NCI-H510A treated with DMSO at 0.1 percent for 48 hours (cell line): ENCODE measurements around the gene CDH16.

Experiments
- DNase-seq: peaks from one replicate; lab custom pipeline; 2025; lab: John Stamatoyannopoulos, UW

Gene CDH16

DNA sequence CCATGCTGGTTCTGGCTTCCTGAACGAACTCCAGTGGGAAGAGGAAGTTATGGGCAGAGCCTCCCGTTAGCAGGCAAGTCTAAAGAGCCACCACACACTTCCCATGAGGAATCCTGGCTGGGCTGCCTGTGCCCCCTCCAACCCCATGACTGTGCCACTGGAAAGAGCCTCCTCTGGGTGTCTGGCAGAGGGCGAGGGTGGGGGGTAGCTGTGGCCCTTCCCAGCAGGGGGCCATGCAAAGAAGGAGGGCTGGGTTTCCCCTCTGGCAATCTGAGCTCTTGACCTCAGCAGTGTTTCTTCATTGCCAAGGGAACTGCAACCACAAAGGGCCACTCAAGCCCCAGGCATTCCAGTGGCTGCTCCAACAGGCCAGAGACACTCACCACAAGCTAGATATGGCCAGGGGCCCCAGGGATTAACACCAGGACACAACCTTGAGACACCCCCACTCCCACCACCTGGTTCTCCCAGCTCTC is 8.3 kb upstream of the CDH16 start:
- DNase-seq: no peak

DNA sequence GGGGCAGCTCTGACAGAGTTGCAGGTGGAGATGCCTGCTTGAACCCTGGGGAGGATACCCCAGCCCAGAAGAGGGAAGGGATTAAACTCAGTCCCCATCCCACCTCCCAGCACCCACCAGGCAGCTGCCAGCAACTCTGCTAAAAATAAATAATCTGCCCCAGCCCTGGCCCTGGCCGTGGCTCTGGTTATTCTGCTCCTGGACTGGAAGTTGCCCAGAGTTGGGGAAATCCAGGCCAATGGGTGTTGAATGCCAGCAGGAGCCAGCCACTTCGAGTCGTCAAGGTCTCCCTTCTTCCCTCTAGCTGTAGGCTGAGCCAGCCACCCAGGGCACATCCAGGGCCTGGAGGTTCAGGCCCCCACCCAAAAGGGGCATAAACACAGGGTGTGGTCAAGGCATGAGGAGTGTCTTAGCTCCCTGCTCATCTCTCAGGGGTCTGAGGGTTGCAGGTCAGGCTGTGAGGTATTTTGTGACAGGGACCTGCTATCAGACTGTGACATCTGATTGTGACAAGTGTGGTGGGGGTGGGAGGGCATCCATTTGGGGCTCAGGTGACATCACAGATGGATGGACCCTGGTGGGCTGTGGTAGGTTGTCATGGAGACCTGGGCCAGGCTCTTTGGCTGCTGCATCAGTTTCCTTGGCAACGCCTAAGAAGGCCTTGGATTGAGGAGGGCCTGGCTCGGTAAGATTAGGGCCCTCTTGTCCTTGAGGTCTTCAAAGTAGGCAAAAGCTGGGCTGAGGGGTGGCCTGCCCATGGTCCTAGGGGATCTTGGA is 7.7 kb upstream of the CDH16 start:
- DNase-seq: no peak

DNA sequence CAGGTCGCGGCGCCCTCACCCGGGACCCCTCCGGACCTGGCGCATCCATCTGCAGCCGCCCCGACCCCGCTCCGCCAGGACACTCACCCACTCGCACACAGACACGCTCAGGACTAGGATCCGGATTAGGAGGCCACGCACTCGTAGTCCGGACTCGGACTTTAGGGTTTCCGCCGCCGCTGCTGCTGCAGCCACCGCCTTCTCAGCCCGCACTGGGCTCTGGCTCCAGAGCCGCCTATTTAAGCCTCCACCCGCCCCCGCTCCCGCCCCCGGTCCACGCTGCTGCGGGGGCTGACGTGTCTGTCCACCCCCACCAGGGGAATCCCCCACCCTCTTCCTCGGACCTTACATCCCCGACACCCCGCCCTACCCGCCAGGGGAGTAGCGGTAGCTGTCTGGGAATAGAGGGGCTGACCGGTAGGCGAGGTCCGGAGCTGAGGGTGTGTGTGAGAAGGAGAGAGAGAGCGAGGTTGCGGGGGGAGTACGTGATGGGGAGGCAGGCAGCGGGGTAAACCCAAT is 6.7 kb upstream of the CDH16 start, which contains the start of gene RRAD:
RRAD (minus strand) TSS at position 214 of the 519 bp plus-strand sequence. CDS start 356 bp downstream, outside the sequence.
- no peak for DNase-seq

DNA sequence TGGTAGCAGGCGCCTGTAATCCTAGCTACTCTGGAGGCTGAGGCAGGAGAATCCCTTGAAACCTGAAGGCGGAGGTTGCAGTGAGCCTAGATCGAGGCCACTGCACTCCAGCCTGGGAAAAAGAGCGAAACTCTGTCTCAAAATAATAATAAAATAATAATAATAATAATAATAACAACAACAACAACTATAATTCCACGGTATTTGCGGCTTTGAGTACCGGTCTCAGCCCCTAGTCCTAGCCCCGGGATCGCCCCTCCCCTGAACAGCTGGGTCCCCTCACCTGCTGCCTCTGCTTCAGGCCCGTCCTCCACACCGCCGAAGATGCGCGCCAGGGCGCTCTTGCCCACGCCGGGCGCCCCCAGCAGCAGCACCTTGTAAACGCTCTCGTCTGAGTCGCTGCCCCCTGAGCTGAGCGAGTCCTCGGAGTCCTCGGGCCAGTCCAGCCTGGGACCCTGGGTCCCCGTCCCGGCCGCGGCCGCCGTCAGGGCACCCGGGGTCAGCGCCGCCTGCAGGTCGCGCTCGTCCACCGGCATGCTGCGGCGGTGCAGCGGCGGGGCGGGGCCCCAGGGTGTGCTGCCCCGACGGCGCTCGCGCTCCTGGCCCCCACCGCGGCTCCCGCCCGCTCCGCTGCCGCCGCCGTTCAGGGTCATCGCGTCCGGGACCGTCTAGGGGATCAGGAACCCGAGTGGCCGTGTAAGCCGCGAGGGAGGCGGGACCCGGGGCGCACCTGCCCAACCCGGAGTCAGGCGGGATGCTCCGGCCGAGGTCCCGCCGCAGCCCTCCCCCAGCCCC is 6.0 kb upstream of the CDH16 start:
- no peak for DNase-seq

DNA sequence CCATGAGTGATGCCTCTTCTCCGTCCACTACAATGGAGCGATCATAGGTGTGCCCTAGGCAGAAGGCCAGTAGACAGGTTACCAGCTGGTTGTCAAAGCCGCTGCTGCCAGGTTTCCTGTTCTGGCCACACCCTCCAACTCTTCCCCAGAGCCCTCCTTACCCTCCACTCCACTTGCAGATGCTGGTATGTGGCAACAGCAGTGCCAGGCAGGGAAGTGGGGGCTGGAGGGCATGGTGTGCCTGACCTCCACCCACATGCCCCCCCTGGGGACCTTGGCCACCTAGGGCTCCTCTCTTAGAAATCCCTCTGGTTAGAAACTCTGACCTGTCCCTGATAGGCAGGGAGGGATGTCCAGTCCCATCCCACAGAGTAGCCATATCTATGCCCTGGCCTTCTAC is 5.2 kb upstream of the CDH16 start:
- DNase-seq: no peak

DNA sequence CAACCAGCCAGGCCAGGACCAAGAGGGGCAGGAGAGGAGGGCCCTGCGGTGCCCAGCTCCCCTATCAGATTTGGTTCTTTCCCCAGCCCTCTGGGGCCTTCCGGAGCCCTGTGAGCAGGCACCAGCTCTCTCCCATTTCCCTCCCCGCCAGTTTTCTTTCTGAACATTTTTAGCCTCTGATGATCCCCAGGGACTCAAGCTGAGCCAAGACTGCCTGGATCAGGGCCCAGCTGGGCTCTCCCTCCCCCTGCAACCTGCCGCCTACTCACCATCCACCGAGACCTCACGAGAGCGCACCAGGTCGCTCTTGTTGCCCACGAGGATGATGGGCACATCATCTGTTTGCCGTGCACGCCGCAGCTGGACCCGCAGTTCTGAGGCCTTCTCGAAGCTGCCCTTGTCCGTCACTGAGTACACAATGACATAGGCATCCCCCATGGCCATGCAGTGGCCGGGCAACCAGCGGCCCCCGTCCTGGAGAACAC is 4.6 kb upstream of the CDH16 start:
- DNase-seq: no peak

DNA sequence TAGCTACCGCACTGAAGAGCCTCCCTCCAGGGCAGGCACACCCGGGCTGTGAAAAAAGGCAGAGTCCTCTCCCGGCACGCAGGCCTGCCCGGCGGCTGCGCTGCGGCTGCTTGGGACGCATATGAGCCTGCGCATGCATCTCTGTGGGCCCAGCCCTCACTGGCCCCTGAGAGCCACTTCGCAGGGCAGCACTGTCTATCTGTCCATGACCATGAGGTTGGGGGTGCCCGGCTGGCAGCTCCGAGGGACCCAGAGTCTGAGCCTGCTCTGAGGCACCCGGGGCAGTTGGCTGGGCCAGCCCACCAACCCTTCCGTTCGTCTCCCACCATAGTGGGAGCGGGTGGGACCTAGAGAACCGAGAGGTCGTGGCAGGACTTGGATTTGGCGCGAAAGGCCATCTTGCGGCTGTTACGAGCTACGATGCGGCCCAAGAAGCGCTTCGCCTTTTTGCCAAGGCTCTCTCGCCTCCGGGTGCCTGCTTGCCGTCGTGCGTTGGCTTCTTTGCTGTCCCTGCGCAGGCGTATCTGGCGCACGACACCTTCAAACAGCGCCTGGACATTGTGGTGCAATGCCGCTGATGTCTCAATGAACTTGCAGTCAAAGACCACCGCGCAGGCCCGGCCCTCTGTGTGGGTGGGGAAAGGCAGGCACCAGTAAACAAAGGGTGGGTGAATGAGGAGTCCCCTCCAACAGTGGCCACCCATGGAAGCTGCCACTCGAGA is 3.2 kb upstream of the CDH16 start:
- no peak for DNase-seq

DNA sequence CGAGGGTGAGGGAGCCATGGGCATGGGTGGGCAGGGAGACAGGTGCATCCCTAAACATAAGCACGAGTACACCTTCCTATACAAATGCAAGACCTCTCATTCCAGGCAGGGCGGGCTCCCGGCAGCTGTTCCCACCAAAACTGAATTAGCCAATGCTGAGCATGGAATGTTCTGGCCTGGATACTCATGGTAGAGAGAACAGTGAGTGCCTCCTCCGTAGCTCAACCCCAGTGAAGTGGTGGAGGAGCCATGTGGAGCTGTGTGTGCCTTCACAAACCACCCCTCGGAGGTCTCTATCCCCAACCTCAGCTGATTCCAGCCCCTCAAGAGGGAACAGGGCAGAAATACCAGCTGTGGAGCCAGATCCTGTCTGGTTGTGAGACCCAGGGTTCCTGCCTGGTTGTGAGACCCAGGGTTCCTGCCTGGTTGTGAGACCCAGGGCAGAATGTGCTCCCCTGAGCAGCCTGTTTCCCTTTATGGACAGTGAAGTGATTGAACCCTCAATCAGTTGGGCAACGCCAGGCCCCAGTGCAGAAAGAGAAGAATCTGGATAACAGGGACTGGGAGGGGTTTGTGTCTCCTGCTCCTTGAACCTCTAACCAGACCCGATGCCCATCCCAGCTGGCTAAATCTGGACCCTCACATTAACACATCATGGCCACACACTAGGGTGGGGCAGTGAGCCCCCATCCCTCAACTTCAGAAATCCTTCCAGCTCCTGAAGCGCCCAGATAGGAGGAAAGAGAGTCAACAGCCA is 2.4 kb upstream of the CDH16 start:
- no peak for DNase-seq

DNA sequence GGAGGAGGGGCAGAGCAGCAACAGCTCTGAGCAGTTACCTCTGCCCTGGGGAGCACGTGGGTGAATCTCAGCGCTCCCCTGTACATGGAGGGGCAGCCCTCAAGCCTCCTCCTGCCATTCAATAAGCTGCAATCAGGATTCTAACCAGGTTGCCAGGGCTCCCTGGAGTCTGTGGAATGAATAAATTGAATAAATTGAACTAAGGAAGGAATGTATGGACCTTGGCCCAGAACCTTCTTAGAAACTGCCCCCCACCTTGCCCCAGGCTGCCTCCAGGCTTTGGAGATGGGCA is 1.6 kb upstream of the CDH16 start:
- no peak for DNase-seq

DNA sequence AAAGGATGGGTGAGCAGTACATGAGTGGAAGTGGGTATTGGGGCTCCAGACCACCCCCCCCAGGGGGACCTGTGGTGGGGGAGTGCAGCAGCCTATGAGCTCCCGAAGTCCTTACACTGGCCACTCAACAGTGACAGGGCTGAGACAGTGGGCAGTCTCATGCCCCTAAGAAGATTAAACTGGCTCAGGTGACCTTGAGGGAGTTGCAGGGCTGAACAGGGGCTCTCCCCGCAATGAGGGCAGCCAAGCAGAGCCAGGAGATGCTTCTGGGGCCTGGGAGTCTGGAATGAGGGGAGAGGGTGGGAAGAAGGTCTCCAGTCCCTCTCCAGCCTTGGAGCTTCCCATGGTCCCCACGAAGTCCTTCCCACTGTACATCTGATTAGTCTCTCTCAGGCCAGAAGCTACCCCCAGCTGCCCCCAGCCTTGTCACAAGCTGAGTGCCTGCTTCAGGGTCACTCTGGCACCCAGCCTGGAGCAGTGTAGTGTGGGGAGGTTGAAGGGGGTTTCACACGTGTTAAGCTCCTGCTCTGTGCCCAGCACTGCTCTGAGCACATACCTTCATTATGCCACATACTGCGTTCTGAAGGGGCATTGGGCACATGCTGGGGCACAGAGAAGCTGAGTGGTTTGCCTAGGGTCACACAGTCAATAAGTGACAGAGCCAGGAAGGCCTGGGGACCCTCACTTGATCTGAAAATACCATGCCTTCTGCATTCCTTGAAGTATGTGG is 1.0 kb upstream of the CDH16 start:
- DNase-seq: no peak

DNA sequence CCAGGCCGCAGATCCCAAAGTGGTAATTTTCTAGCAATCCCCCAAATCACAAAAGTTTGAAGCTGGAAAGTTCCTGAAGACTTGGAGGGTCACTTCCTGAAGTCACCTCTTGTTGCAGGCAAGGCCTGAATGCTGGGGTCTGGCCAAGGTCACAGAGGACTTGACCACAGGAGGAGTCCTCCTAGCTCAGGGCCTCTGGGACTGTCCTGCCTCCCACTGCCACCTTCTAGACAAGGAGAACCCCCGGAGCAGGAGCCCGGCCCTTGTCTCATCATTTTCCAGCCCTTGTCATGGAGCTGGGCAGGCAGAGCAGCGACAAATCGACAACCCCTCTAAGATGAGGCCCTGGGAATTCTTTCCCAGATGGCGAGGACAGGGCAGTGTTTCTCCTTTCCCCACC is 330 bp downstream of the CDH16 start:
- DNase-seq: no peak

DNA sequence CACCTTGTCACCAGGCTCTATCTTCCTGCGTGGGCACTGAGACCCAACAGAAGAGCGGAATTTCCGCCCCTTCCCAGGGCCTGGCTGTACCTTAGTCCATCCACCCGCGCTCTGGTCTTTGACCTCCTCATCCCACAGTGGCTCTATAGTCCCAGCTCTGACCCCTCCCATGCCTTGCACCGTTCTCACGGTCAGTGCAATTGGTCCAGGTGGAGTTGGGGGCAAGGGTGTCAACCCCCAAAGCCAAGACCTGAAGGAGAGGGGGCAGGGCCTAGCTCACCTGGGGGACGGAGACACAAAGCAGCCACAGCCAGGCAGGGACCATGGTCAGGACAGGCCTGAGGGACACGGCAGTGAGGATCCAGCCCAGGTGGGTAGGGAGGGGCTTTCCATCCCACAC is 944 bp downstream of the CDH16 start:
- no peak for DNase-seq

DNA sequence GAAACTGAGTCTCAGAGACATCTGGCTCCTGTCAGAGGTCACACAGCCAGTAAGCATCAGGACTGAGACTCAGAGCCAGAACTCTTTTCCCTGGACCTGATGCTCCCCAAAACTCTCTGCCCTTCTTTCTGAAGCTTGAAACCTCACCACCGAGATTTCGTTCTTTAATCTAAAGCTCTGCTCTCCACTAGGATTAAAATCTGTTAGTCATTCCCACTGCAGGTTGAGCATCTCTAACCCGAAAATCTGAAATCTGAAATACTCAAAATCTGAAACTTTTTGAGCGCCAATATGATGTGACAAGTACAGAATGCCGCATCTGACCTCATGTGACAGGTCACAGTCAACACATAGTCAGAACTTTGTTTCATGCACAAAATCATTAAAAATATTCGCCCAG is 2.2 kb downstream of the CDH16 start:
- no peak for DNase-seq

DNA sequence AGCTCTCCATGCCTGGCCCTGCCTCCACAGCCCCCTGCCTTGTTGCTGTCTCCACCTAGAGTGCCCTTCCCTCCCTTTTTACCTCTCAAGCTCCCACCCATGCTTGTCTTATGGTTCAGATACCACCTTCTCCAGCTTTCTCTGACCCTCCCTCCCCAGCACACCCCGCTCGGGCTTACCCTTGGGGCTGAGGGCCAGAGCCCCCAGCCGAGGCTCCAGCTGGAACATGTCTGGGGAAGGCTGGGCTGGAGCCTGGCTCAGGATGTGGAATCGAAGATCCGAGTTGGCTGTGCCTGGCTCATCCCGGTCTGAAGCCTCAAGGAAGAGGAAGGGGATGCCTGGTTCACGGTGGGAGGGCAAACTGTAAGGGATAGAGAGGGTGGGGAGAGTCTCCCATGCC is 3.6 kb downstream of the CDH16 start:
- no peak for DNase-seq

DNA sequence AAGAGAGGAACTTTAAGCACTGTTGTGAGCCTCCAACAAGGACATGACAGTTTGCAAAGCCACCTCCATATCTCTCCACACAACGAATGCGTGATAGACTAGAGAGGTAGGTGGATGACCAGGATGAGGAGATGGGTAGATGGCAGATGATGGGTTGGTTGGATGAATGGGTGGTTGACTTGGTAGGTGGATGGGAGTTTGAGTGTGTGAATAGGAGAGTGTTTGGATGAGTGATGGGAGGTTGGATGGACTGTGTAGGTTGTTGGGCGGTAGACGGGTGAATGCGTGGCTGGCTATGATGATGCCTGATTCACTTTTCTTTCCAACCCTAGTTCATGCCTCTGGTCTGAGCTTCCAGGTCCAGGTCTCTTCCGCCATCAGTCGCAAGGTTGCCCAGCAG is 4.1 kb downstream of the CDH16 start:
- no peak for DNase-seq

DNA sequence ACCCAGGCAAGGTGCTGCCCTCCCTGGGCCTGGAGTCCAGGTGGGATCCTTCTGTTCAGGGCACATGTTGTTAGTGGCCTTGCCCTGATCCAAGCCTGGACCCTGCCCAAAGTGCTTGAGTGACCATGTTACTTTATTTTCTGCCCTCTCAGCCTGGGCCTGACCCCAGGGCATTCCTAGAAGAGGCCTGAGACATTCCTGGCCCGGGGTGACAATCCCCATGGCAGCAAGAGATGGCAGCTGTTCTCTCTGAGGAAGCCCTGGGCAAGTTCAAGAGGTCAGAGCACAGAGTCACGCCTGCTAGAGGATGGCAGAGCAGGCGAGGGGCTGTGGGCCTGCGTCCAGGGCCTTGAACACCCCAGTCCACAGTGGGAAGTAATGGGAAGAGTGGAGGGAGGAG is 5.0 kb downstream of the CDH16 start:
- no peak for DNase-seq

DNA sequence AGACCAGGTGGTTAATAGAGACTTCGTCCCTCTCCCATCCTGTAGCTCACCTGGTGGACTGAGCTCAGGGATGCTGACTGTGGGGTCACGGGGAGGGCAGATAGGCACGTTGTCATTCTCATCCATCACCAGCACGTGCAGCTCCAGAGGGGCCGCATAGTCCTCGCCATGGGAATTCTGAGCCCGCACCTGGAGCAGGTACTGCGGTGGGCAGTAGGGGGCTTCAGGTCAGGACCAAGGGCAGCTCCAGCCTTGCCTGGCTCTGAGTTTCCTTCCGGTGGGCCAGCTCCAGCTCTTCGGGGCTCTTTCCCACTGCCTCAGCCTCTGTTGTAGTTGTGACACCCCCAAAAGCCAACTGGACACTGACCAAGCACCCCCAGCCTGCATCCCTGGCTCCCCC is 5.6 kb downstream of the CDH16 start:
- DNase-seq: no peak

DNA sequence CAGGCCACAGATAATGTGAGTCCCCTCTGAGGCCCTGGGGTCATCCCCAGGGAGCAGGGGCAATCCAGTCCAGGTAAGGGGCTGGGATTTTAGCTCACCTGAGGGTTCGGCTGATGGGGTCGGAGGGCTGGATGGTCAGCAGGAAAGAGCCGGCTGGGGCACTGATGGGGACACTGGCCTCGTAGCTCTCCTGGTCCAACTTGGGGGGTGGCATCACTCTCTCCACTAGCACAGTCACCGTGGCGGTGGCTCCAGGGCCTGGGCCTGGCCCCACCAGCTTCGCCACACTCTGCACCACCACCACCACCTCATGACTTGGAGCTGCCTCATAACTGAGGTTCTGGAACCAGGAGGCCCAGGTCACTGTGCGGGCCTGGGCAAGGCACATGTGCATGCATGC is 6.9 kb downstream of the CDH16 start:
- no peak for DNase-seq

DNA sequence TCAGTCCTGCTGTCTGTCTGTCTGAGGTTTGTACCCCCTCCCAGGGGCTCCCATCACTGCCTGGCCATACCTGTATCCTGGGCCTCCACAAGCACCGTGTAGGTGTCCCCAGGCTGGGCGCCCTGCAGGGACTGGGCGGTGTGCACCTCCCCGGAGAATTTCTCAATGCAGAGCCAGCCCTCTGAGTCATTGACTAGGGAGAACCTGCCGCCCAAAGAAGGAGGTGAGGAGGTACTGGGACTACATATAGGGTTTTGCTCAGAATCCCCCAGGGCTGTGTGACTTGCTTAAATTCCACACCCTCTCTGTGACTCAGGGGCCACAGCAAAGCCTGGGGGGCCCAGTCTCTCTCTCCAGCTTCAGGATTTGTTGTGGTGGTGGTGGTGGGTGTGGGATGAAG is 7.6 kb downstream of the CDH16 start:
- DNase-seq: no peak

DNA sequence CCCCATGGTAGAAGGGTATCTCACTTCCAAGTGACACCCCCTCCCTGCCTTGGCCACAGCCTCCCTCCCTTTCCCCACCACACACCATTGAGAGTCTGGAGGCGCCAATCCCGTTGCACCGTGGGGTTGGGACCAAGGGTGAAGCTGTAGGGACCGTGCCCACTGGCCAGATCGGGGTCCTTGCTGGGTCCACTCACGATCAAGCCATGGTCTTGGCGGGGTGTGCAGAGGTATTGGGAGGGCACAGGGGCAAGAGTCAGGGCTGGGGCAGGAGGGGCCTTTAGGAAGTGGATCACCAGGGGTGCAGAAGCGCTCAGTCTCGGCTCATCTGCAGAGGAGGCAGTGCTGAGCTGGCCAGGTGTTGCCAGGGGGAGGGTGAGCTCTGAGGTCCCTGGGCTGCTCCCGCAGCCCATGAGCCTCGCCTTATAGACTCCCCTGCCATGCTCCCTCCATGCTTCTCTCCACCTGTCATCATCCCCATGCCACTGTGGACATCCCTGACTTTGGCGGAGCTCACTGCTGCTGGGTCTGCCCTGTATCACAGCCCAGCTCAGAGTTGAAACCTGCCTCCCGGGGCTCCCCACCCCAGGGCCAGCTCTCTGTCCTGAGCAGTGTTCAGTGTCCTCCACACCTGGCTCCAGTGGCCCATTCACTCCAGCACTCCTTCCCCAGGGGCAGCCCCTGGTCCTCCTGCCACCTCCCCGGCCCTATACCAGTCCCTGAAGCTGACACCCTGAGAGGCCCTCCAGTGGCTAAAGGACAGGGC is 8.3 kb downstream of the CDH16 start:
- no peak for DNase-seq
